Stimulated activated CD8-positive, alpha-beta memory T cell treated with anti-CD3 and anti-CD28 coated beads, Interleukin-4, amount 100 ng/mL, for 24 hours (primary cell): Measurements from ENCODE around the gene TNNI3K.

Source experiments
- DNase-seq: peaks from one replicate; pipeline ENCODE4 v3.0.0-alpha.2; 2020; ENCODE audit warnings: low read depth

Gene TNNI3K

GRCh38 chr1:74502432-74502831, 267.2 kb downstream of the TNNI3K start:
- no peak for DNase-seq

DNA sequence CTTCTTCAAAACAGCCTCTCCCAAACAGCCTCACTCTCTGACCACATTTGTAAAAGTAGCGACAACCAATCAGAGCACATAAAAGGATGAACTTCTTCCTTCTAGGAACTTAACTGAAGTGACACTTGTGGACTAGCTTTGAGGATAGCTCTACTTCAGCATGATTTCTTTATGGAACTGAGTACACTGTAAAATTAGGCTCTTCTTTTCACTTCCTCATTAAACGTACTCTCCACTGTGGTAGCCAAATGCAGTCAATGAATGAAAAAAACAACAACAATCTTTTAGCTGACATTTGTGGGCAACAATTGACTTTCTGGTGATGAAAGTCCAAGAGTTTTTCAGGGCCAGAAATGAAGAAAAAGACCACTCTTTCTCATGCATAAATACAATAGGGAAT, 267.7 kb downstream of the TNNI3K start:
- no peak for DNase-seq

DNA sequence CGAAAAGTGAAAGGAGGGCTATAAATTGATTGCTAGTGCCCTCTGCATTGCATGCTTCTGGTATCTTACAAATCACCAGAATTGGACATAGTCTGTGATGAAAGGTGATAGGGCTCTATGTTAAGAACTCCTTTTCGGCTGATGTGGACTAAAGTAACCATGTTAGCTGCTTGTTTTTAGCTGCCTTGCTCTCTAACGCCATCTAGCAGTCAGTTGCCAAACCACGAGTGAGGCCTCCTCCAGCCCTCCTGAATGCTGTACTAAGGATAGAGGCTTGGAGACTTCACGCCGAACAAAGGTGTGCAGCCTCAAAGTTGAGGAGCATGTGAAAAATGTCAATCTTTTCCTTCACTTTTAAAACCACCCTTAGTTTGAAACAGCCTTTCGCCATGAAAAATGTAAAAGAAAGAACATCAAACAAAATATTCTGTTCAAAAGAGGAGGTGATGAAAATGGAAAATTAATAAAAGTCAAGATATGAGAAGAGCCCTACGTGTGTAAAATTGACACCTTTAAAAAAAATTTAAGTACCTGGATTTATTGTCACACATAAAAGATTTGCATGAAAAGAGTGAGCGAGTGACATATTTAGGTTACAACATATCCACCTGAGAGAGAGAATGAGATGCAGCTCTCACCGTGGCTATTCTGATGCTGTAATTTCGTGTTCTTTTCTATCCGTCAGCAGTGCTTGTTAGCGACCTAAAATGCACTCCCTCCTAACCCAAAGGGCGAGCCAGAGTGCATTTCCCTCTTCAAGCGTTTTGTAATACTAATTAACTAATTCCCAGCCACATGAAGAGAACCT, 269.1 kb downstream of the TNNI3K start:
- no peak for DNase-seq

- no peak for DNase-seq
These were observed 269.8 kb downstream of the TNNI3K start for GRCh38 chr1:74504933-74505512.

- no peak for DNase-seq
These were observed 270.9 kb downstream of the TNNI3K start for GRCh38 chr1:74505928-74506710.

GRCh38 chr1:74508449-74508848, 273.3 kb downstream of the TNNI3K start:
- no peak for DNase-seq

GRCh38 chr1:74512170-74512915, 277.2 kb downstream of the TNNI3K start, which contains the start of gene LRRC53:
Gene LRRC53 (minus strand): TSS chr1:74512611. CDS start chr1:74483349, 29,262 bp downstream.
- no peak for DNase-seq

GRCh38 chr1:74513411-74514300, 278.5 kb downstream of the TNNI3K start:
- no peak for DNase-seq

DNA sequence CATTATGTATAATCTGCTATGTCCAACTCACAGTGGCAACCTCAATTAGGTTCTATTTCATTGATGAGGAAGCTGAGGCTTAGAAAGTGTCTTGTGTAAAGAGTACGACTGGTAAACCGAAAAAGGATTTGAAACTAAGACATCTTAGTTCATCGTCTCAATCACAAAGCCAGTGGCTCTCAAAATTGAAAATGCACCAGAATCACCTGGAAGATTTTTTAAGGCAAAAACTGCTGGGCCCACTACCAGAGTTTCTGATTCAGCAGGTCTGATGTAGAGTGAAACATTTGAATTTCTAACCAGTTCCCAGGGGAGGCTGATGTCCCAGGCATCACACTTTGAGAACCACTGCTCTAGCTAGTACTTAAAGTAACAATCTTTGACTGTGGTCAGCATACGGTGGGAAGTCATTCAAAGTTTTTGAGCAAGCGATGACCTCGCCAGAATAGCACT, 282.4 kb downstream of the TNNI3K start:
- DNase-seq = no peak

DNA sequence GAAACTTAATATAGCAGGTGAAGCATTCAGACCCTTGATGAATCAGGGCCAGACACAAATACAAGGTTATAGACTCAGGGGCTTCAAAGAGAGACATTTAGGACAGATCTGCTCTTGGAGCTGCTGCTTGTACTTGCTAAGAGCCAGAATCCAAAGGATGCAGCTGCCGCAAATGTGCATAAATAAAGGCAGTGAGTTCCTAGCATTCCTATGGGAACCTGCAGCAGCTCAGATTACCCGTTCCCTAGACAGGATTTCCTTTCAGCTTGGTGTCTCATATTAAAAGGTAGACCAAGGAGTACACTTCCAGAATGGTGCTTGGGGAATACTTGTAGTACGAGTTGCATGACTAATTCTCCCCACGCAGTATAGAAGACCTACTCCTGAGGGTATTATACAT, 287.0 kb downstream of the TNNI3K start:
- no peak for DNase-seq

GRCh38 chr1:74523873-74524480, 288.8 kb downstream of the TNNI3K start:
- DNase-seq = no peak

DNA sequence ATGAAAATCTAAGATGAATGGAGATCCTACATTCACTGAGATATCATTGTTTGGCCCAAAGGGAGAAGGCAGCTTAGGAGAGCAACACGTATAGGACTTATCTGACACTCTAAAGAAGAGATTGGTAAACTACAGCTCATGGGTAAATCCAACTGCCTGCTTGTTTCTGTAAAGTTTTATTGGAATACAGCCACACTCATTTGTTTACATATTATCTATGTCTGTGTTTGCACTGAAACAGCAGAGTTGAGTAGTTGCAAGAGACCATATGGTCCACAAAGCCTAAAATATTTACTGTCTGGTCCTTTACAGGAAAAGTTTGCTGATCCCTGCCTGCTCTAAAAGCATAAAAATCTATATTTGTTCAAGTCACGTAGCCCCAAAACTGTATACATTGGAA, 291.5 kb downstream of the TNNI3K start:
- DNase-seq = no peak

- no peak for DNase-seq
These were observed 292.9 kb downstream of the TNNI3K start for GRCh38 chr1:74528123-74528522.

- DNase-seq = no peak
These were observed 295.7 kb downstream of the TNNI3K start for GRCh38 chr1:74530892-74531291.

- DNase-seq = no peak
These were observed 296.6 kb downstream of the TNNI3K start for GRCh38 chr1:74531796-74532195.

GRCh38 chr1:74534241-74534640, 299.1 kb downstream of the TNNI3K start:
- DNase-seq = no peak

DNA sequence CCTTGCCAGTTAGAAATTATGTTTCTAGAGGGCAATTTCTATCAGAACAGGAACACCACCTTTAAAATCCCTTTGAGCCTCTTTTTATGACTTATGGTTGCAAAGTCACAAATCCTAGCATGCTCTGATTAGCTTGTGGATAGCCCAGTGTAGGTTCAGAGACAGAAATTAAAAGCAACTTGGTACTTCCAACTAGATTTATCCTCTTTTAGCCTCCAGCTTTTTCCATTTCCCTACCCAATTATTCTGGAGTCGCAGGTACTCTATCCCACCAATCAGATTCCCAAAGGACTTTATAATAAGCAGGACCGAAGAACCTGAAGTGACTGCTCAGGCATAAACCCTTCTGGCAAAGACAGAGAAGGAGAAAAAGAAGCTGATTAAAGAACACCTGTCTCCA, 310.6 kb downstream of the TNNI3K start:
- no peak for DNase-seq

DNA sequence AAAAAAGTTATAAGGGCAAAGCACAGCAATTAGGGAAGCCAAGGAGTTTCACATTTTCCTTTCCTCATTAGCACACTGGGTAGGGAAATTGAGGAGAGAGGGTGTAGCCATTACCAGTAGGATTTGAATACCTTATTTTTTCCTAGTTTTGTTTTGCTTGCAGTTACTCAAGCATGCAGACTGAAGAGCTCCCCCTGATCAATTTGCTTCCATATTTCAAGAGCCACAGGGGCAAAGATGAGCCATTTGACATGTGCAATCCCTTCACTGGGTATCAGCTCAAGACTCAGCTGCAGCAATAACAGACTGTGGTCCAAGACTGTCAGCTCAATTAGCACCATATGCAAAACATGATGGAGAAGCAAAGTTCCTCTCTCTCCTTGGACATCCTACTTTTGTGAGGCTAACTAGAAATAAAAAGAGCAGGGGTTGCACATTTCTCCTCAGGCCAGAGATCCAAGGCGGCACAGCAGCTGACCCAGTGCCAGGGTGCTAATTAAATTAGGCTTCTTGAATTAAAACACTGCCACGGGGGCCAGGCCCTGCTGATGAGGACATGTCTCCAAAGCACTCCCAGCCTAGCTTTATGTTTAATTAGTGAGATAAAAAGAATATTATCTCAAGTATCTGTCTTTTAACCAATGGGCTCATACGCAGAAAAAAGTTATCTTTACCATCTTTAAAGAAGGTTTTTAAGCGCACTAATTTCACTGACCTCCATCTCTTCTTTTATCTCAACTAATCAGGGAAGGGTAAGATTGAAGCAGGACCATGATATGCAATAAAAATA, 314.0 kb downstream of the TNNI3K start:
- DNase-seq = no peak

- no peak for DNase-seq
These were observed 314.7 kb downstream of the TNNI3K start for GRCh38 chr1:74549932-74550331.
